Measurements from ENCODE around the gene MAML2.

MAML2 gene

DNA sequence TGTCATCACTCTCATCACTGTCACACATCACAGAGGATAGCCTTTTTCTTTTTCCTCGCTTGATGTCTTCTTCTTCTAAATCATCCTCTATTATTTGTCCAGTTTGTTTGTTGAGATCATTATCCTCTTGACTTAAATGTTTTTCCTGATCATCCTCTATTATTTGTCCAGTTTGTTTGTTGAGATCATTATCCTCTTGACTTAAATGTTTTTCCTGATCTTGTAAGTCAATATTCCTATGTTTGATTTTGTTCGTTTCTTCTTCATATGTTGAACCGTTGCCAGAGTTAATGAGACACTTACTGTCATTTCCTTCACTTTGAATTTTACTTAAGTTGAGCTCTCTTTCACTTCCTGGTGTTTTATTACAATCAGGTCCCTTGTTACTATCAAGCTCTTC is 41.2 kb upstream of the MAML2 start:
- H3K36me3 ChIP-seq (replicated peaks; ENCODE audit: insufficient read depth, low read length) = no peaks in the 10 kb centered on the region
- H3K4me2 ChIP-seq (ENCODE audit: low read depth, low read length) = no peak overlapping the region
- no peak for DNase-seq
- no peak overlapping the region for H3K4me3 ChIP-seq (ENCODE audit: low read length)
- H3K9me3 ChIP-seq (replicated peaks; ENCODE audit: insufficient read depth, low read length) = no peaks in the 10 kb centered on the region
- H4K20me1 ChIP-seq (ENCODE audit: insufficient read depth, low read length) = no peaks in the 10 kb centered on the region
- no peaks in the 10 kb centered on the region for H3K9me2 ChIP-seq (replicated peaks; ENCODE audit: insufficient read depth, low read length)
- H3K4me1 ChIP-seq (ENCODE audit: low read length) = 0 out of 2 replicates have a peak, but pooled peaks cover 5% of the 10 kb centered on the region
- no peaks in the 10 kb centered on the region for H3K27me3 ChIP-seq (replicated peaks; ENCODE audit: insufficient read depth, low read length)
- H3K9ac ChIP-seq (ENCODE audit: low read length) = no peak overlapping the region
- no peaks in the 10 kb centered on the region for H3F3A ChIP-seq (ENCODE audit: insufficient read depth, low read length)
- H3K27ac ChIP-seq (ENCODE audit: low read length) = no peak overlapping the region
- peaks cover 8% of the 10 kb centered on the region for H3K79me2 ChIP-seq (ENCODE audit: low read length)
- TF ChIP-seq, protein P1, sequence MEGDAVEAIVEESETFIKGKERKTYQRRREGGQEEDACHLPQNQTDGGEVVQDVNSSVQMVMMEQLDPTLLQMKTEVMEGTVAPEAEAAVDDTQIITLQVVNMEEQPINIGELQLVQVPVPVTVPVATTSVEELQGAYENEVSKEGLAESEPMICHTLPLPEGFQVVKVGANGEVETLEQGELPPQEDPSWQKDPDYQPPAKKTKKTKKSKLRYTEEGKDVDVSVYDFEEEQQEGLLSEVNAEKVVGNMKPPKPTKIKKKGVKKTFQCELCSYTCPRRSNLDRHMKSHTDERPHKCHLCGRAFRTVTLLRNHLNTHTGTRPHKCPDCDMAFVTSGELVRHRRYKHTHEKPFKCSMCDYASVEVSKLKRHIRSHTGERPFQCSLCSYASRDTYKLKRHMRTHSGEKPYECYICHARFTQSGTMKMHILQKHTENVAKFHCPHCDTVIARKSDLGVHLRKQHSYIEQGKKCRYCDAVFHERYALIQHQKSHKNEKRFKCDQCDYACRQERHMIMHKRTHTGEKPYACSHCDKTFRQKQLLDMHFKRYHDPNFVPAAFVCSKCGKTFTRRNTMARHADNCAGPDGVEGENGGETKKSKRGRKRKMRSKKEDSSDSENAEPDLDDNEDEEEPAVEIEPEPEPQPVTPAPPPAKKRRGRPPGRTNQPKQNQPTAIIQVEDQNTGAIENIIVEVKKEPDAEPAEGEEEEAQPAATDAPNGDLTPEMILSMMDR (IDR thresholded peaks at IDR 0.05; ENCODE audit: low read length) = no peak
- TF ChIP-seq EZH2 (optimal IDR thresholded peaks at IDR 0.05; ENCODE audit: low read depth, low read length) (no peak), EZH2phosphoT487 (IDR thresholded peaks at IDR 0.05; ENCODE audit: low read length) (no peak)
- H2AFZ ChIP-seq (ENCODE audit: low read length) = no peak overlapping the region

DNA sequence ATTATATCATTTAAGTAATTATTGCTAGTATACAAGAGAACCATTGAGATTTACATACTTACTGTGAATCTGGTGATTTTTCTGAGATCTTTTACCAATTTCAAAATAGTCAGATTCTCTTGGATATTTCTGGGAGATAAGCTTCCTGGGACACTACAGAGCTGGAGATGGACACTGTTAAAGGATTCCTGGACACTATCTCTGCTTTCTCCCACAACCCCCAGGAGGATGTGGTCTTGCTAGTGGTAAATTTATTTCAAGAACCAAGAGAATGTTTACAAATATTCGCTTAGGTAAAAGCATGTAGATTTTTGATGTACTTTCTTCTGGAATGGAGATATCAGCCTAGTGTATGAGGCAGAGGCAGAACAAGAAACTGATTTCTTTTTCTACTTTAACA is 33.8 kb upstream of the MAML2 start:
- Histone ChIP-seq H4K20me1 (ENCODE audit: insufficient read depth, low read length) (no peaks in the 10 kb centered on the region), H3K79me2 (ENCODE audit: low read length) (no peaks in the 10 kb centered on the region)
- TF ChIP-seq, protein P1 (IDR thresholded peaks at IDR 0.05; ENCODE audit: low read length) = no peak
- TF ChIP-seq EZH2 (optimal IDR thresholded peaks at IDR 0.05; ENCODE audit: low read depth, low read length) (no peak), EZH2phosphoT487 (IDR thresholded peaks at IDR 0.05; ENCODE audit: low read length) (no peak)

DNA sequence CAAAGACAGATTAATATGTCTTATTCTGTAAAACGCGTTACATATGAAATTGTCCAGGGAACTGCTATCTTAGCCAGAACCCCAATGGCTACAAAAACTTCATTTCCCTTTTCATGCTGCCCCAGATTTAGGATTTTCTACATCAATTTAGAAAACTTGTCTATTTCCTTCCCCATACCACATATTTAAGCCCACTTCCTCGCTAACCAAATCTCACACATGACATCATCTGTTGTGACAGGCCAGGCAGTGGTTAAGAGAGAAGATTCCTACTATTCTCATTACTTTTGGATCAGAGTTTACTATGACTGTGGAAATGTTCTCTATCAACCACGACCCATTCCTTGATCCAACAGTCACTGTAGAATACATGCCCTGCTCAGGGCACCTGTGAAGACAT is 30.8 kb upstream of the MAML2 start:
- TF ChIP-seq EZH2phosphoT487 (IDR thresholded peaks at IDR 0.05; ENCODE audit: low read length) (no peak), EZH2 (optimal IDR thresholded peaks at IDR 0.05; ENCODE audit: low read depth, low read length) (no peak)
- TF ChIP-seq, protein P1 (IDR thresholded peaks at IDR 0.05; ENCODE audit: low read length) = no peak
- Histone ChIP-seq H3K27ac (ENCODE audit: low read length) (no peak overlapping the region), H3F3A (ENCODE audit: insufficient read depth, low read length) (no peaks in the 10 kb centered on the region), H2AFZ (ENCODE audit: low read length) (no peak overlapping the region), H3K79me2 (ENCODE audit: low read length) (no peaks in the 10 kb centered on the region), H3K4me3 (ENCODE audit: low read length) (no peak overlapping the region), H4K20me1 (ENCODE audit: insufficient read depth, low read length) (no peaks in the 10 kb centered on the region), H3K4me2 (ENCODE audit: low read depth, low read length) (no peak overlapping the region), H3K9me2 (replicated peaks; ENCODE audit: insufficient read depth, low read length) (no peaks in the 10 kb centered on the region), H3K4me1 (ENCODE audit: low read length) (no peaks in the 10 kb centered on the region), H3K36me3 (replicated peaks; ENCODE audit: insufficient read depth, low read length) (no peaks in the 10 kb centered on the region), H3K9me3 (replicated peaks; ENCODE audit: insufficient read depth, low read length) (no peaks in the 10 kb centered on the region), H3K9ac (ENCODE audit: low read length) (no peak overlapping the region), H3K27me3 (replicated peaks; ENCODE audit: insufficient read depth, low read length) (no peaks in the 10 kb centered on the region)
- no peak for DNase-seq

More for the DNA sequence above, 33.8 kb upstream of the MAML2 start:
- Histone ChIP-seq H3K9ac (ENCODE audit: low read length) (no peak overlapping the region), H3K27ac (ENCODE audit: low read length) (no peak overlapping the region), H3K9me2 (replicated peaks; ENCODE audit: insufficient read depth, low read length) (no peaks in the 10 kb centered on the region), H3F3A (ENCODE audit: insufficient read depth, low read length) (no peaks in the 10 kb centered on the region), H3K36me3 (replicated peaks; ENCODE audit: insufficient read depth, low read length) (no peaks in the 10 kb centered on the region), H3K27me3 (replicated peaks; ENCODE audit: insufficient read depth, low read length) (no peaks in the 10 kb centered on the region), H3K4me3 (ENCODE audit: low read length) (no peak overlapping the region), H2AFZ (ENCODE audit: low read length) (no peak overlapping the region), H3K4me2 (ENCODE audit: low read depth, low read length) (no peak overlapping the region), H3K4me1 (ENCODE audit: low read length) (no peaks in the 10 kb centered on the region), H3K9me3 (replicated peaks; ENCODE audit: insufficient read depth, low read length) (no peaks in the 10 kb centered on the region)
- DNase-seq = no peak

Measured in MM.1S (cell line).